ENCODE results near the gene TXLNA.

GRCh38 chr1:32242341-32242851 is 62.9 kb downstream of the TXLNA start:
- TF ChIP-seq CTCF (conservative IDR thresholded peaks at IDR 0.05; ENCODE audit: low read length) = no peak
- TF ChIP-seq EZH2phosphoT487 (IDR thresholded peaks at IDR 0.05; ENCODE audit: borderline replicate concordance, low read depth, low read length) = no peak

Measured in OCI-LY7 (cell line).